Activated CD8-positive, alpha-beta memory T cell treated with anti-CD3 and anti-CD28 coated beads, Interleukin-2, amount 10 ng/mL, durations not matched to agents 7 days and 5 days (primary cell): ENCODE measurements around the gene ARMCX1. TPM values are rescaled to one million over a fixed set of nuclear protein-coding genes. Genes with fewer than 3 reads are reported as not detected.
"Not testable (repeated sequence)": the region's sequence is repeated elsewhere in the genome, so short reads cannot be mapped to it uniquely, and the experiment has no call there.

Source experiments
- ATAC-seq: fragments of 150-1000 bp; cut with Tn5 transposase; one replicate; pipeline ENCODE4 v1.10.0; 2021; ENCODE audit warnings: moderate library complexity
- CTCF ChIA-PET: fragments of 350-600 bp; sonication (Branson Sonifier 250); formaldehyde crosslinking; loops from one replicate; lab custom pipeline; 2021; ENCODE audit warnings: antibody characterized with exemption; lab: Charles Lee
- DNase-seq: peaks from one replicate; pipeline ENCODE4 v3.0.0-alpha.2; 2020
- H3K27ac Mint-ChIP-seq: one replicate; pipeline ENCODE4 v1.8.0; 2021; ENCODE audit warnings: mild to moderate bottlenecking, mixed read lengths
- H3K27me3 Mint-ChIP-seq: one replicate; pipeline ENCODE4 v1.8.0; 2021; ENCODE audit warnings: mixed read lengths
- H3K36me3 Mint-ChIP-seq: one replicate; pipeline ENCODE4 v1.8.0; 2021; ENCODE audit warnings: mild to moderate bottlenecking, mixed read lengths
- H3K4me1 Mint-ChIP-seq: one replicate; pipeline ENCODE4 v1.8.0; 2021; ENCODE audit warnings: mixed read lengths
- H3K4me3 Mint-ChIP-seq: one replicate; pipeline ENCODE4 v1.8.0; 2021; ENCODE audit warnings: mild to moderate bottlenecking, moderate library complexity, mixed read lengths
- H3K9me3 Mint-ChIP-seq: one replicate; pipeline ENCODE4 v1.8.0; 2022; ENCODE audit warnings: low read depth, mixed read lengths
- total RNA-seq, 2 experiments: library from RNA; stranded (reverse); gene quantifications; one replicate each; pipeline ENCODE4 v1.2.3, GENCODE V29; 2021

ARMCX1 gene
- under 1 TPM; 0.20 to 0.26 TPM for total RNA-seq

DNA sequence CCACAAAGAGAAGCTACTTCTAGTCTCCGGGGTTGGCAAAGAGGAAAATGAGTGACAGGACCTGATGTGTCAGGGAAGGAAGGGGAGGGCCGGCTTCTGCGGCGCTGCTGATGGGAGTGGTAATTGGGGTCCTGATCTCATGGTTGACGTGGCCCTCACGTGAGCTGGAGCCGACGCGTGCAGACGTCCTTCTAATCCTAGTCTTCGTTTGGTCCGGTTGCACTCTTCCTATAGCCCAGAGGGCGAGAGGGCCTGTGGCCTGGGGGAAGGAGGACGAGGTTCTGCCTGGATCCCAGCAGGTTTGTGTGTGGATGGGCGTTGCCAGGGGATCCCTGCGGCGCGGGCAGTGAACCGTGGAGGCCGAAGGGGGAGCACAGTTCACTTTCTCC, at the start of gene ARMCX1:
Gene ARMCX1 (plus strand): TSS at position 186 of the 389 bp plus-strand sequence. CDS start 2,384 bp downstream, outside the sequence.
- Mint-ChIP-seq H3K4me3 (peak within 1 kb of the TSS; percentile 59), H3K27ac (no peak within 1 kb of the TSS), H3K4me1 (peaks cover 7% of the 10 kb centered on the region), H3K9me3 (no peaks in the 10 kb centered on the region), H3K36me3 (no peaks in the 10 kb centered on the region), H3K27me3 (peaks cover 12% of the 10 kb centered on the region)
- CTCF ChIA-PET = no interaction called here
- ATAC-seq (no peak), DNase-seq (peak; percentile 41)

GRCh38 chrX:101502929-101503328, 47.4 kb upstream of the ARMCX1 start:
- H3K4me1 Mint-ChIP-seq, ATAC-seq, DNase-seq, H3K27me3 Mint-ChIP-seq, H3K36me3 Mint-ChIP-seq, H3K4me3 Mint-ChIP-seq, H3K27ac Mint-ChIP-seq, H3K9me3 Mint-ChIP-seq, CTCF ChIA-PET: not testable (repeated sequence)

GRCh38 chrX:101507372-101507771, 43.0 kb upstream of the ARMCX1 start:
- H3K4me1 Mint-ChIP-seq = no peaks in the 10 kb centered on the region
- H3K27me3 Mint-ChIP-seq = no peaks in the 10 kb centered on the region
- no peaks in the 10 kb centered on the region for H3K9me3 Mint-ChIP-seq
- no peak overlapping the region for H3K27ac Mint-ChIP-seq
- H3K4me3 Mint-ChIP-seq = no peak overlapping the region
- CTCF ChIA-PET = no interaction called here
- no peaks in the 10 kb centered on the region for H3K36me3 Mint-ChIP-seq
- no peak for DNase-seq
- ATAC-seq = no peak

DNA sequence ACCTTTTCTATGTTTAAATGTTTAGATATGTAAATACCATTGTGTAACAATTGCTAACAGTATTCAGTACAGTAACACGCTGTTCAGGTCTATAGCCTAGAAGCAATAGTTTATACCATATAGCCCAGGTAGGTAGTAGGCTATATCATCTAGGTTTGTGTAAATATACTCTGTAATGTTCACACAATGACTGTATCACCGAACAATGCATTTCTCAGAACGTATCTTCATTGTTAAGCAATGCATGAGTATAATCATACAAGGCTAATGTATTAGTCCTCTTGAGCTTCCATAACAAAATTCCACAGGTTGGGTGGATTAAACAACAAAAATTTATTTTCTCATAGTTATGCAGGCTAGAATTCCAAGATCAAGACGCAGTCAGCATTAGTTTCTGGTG, 42.4 kb upstream of the ARMCX1 start:
- CTCF ChIA-PET = no interaction called here
- H3K27ac Mint-ChIP-seq = no peak overlapping the region
- H3K36me3 Mint-ChIP-seq = no peaks in the 10 kb centered on the region
- ATAC-seq (no peak), DNase-seq (no peak)
- H3K27me3 Mint-ChIP-seq = no peaks in the 10 kb centered on the region
- H3K4me3 Mint-ChIP-seq = no peak overlapping the region
- no peaks in the 10 kb centered on the region for H3K4me1 Mint-ChIP-seq
- no peaks in the 10 kb centered on the region for H3K9me3 Mint-ChIP-seq

GRCh38 chrX:101530944-101531343, 19.4 kb upstream of the ARMCX1 start:
- ATAC-seq (no peak), DNase-seq (no peak)
- Mint-ChIP-seq H3K4me1 (no peaks in the 10 kb centered on the region), H3K4me3 (no peak overlapping the region), H3K27ac (no peak overlapping the region), H3K36me3 (no peaks in the 10 kb centered on the region), H3K27me3 (no peaks in the 10 kb centered on the region), H3K9me3 (no peaks in the 10 kb centered on the region)
- CTCF ChIA-PET = no interaction called here

GRCh38 chrX:101539116-101539515, 11.2 kb upstream of the ARMCX1 start:
- no peaks in the 10 kb centered on the region for H3K9me3 Mint-ChIP-seq
- CTCF ChIA-PET = no interaction called here
- H3K4me1 Mint-ChIP-seq = no peaks in the 10 kb centered on the region
- no peak overlapping the region for H3K4me3 Mint-ChIP-seq
- no peaks in the 10 kb centered on the region for H3K36me3 Mint-ChIP-seq
- ATAC-seq (no peak), DNase-seq (no peak)
- no peaks in the 10 kb centered on the region for H3K27me3 Mint-ChIP-seq
- no peak overlapping the region for H3K27ac Mint-ChIP-seq

GRCh38 chrX:101550751-101551379, 518 bp downstream of the ARMCX1 start:
- Mint-ChIP-seq H3K27me3 (peaks cover 12% of the 10 kb centered on the region), H3K4me3 (peak overlapping the region; percentile 59), H3K36me3 (no peaks in the 10 kb centered on the region), H3K4me1 (peaks cover 7% of the 10 kb centered on the region), H3K9me3 (no peaks in the 10 kb centered on the region), H3K27ac (no peak overlapping the region)
- DNase-seq (no peak), ATAC-seq (no peak)
- CTCF ChIA-PET = no interaction called here

GRCh38 chrX:101551380-101551767, 1.0 kb downstream of the ARMCX1 start:
- CTCF ChIA-PET = no interaction called here
- H3K36me3 Mint-ChIP-seq = no peaks in the 10 kb centered on the region
- no peaks in the 10 kb centered on the region for H3K9me3 Mint-ChIP-seq
- ATAC-seq (no peak), DNase-seq (no peak)
- H3K27me3 Mint-ChIP-seq = peaks cover 12% of the 10 kb centered on the region
- no peak overlapping the region for H3K4me3 Mint-ChIP-seq
- H3K4me1 Mint-ChIP-seq = peaks cover 7% of the 10 kb centered on the region
- H3K27ac Mint-ChIP-seq = no peak overlapping the region

- H3K9me3 Mint-ChIP-seq = no peaks in the 10 kb centered on the region
- peaks cover 12% of the 10 kb centered on the region for H3K27me3 Mint-ChIP-seq
- H3K36me3 Mint-ChIP-seq = no peaks in the 10 kb centered on the region
- CTCF ChIA-PET = no interaction called here
- ATAC-seq (no peak), DNase-seq (no peak)
- H3K4me3 Mint-ChIP-seq = no peak overlapping the region
- H3K4me1 Mint-ChIP-seq = peaks cover 7% of the 10 kb centered on the region
- no peak overlapping the region for H3K27ac Mint-ChIP-seq
Measured at GRCh38 chrX:101552714-101553113, 2.4 kb downstream of the ARMCX1 start.

- H3K9me3 Mint-ChIP-seq = no peaks in the 10 kb centered on the region
- no peaks in the 10 kb centered on the region for H3K27me3 Mint-ChIP-seq
- no peaks in the 10 kb centered on the region for H3K4me1 Mint-ChIP-seq
- no peak for DNase-seq
- H3K27ac Mint-ChIP-seq = no peak overlapping the region
- CTCF ChIA-PET = no interaction called here
- no peak overlapping the region for H3K4me3 Mint-ChIP-seq
- no peaks in the 10 kb centered on the region for H3K36me3 Mint-ChIP-seq
- no peak for ATAC-seq
Measured at GRCh38 chrX:101564651-101565050, 14.3 kb downstream of the ARMCX1 start.

DNA sequence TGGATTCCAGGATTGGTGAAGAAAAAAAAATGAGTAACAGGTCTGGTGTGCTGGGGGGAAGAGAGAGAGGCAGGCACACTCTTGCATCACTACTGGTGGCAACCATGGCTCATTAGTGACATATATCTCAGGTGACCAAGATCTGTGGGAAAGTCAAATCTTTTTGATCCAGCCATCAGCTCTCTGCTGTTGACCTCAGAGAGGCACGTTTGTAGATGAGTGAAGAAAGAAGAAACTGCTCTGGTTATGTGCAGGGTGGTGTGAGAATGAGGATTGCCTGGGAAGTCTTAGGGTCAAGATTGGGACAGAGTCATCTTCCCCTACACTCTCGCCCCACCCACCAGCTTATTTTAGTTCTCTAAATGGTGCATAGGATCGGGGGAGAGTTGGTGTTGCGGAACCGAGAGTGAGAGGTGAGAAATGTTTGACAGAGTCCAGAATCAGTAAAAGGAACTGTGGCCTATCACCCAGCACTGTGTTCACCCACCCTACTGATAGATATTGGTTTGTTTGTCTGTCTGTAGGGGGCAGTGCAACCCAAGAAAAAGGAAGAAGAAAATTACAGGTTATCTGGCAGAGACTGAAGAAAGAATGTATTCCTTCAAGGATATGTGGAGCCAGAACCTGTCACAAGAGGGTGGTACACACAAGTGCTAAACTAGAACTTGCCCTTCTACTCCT, 45.5 kb downstream of the ARMCX1 start:
- ATAC-seq (peak; percentile 55), DNase-seq (no peak)
- Mint-ChIP-seq H3K4me1 (no peaks in the 10 kb centered on the region), H3K27me3 (peaks cover 14% of the 10 kb centered on the region), H3K27ac (no peak overlapping the region), H3K4me3 (no peak overlapping the region), H3K9me3 (no peaks in the 10 kb centered on the region), H3K36me3 (no peaks in the 10 kb centered on the region)
- CTCF ChIA-PET = no interaction called here

- ATAC-seq, H3K4me1 Mint-ChIP-seq, DNase-seq, H3K4me3 Mint-ChIP-seq, H3K27ac Mint-ChIP-seq, H3K9me3 Mint-ChIP-seq, CTCF ChIA-PET, H3K36me3 Mint-ChIP-seq: not testable (repeated sequence)
- H3K27me3 Mint-ChIP-seq = peaks cover 14% of the 10 kb centered on the region
Measured at GRCh38 chrX:101599592-101599991, 49.2 kb downstream of the ARMCX1 start.

GRCh38 chrX:101602077-101602476, 51.7 kb downstream of the ARMCX1 start:
- no peak overlapping the region for H3K4me3 Mint-ChIP-seq
- H3K36me3 Mint-ChIP-seq = no peaks in the 10 kb centered on the region
- no peak for ATAC-seq
- no peak for DNase-seq
- no peaks in the 10 kb centered on the region for H3K9me3 Mint-ChIP-seq
- CTCF ChIA-PET = no interaction called here
- no peak overlapping the region for H3K27ac Mint-ChIP-seq
- H3K27me3 Mint-ChIP-seq = peaks cover 13% of the 10 kb centered on the region
- no peaks in the 10 kb centered on the region for H3K4me1 Mint-ChIP-seq
